IMR-90 (cell line): ENCODE data around the gene SSR4. TPM values are rescaled to one million over a fixed set of nuclear protein-coding genes. Genes with fewer than 3 reads are reported as not detected.
A peak's percentile ranks its signal among the peaks of the same experiment; 100 is the strongest.

ENCODE experiments used
- ATAC-seq: fragments of 200-7000 bp; cut with Tn5 transposase; 2 replicates; pipeline ENCODE4 v1.9.1; 2020; ENCODE audit warnings: low read depth, mild to moderate bottlenecking, moderate library complexity
- BruUV-seq: library from RNA; stranded (reverse); fragments of 400-500 nt; replicated peaks from 2 replicates; lab custom pipeline; 2021; lab: Mats Ljungman, UMichigan
- CTCF ChIA-PET: fragments of 300-600 bp; formaldehyde crosslinking; extraction: SDS; loops from one replicate; lab custom pipeline; 2021; ENCODE audit warnings: antibody characterized with exemption; lab: Yijun Ruan, JAX
- POLR2A ChIA-PET: fragments of 300-600 bp; sonication (Branson Sonifier 250); formaldehyde crosslinking; loops from one replicate; lab custom pipeline; 2022; ENCODE audit warnings: antibody characterized with exemption; ENCODE audit not compliant: unreplicated experiment; lab: Charles Lee
- DNase-seq: peaks from one replicate; pipeline ENCODE4 v3.0.0; 2013
- H2AFZ ChIP-seq: replicated peaks from 2 replicates; pipeline ENCODE3; 2013; ENCODE audit warnings: low read length, mild to moderate bottlenecking; ENCODE audit not compliant: poor library complexity
- H2AK5ac ChIP-seq: 2 replicates; pipeline ENCODE4 v1.6.1; 2013; ENCODE audit warnings: low read depth, low read length, inconsistent platforms
- H2AK9ac ChIP-seq: replicated peaks from 2 replicates; pipeline ENCODE3; 2013; ENCODE audit warnings: mild to moderate bottlenecking, low read depth, low read length, moderate library complexity; ENCODE audit not compliant: poor library complexity
- H2BK120ac ChIP-seq: 2 replicates; pipeline ENCODE4 v1.6.1; 2013; ENCODE audit warnings: low read depth, low read length, inconsistent platforms
- H2BK15ac ChIP-seq: 3 replicates; pipeline ENCODE4 v1.6.1; 2013; ENCODE audit warnings: low read depth, low read length, inconsistent platforms
- H2BK20ac ChIP-seq: 2 replicates; pipeline ENCODE4 v1.6.1; 2013; ENCODE audit warnings: low read depth, mild to moderate bottlenecking, inconsistent platforms, low read length, moderate library complexity
- H2BK5ac ChIP-seq: 2 replicates; pipeline ENCODE4 v1.6.1; 2013; ENCODE audit warnings: mild to moderate bottlenecking, low read depth, low read length, inconsistent platforms; ENCODE audit not compliant: poor library complexity, severe bottlenecking
- H3K14ac ChIP-seq: replicated peaks from 2 replicates; pipeline ENCODE4 v1.6.1; 2013; ENCODE audit warnings: low read depth, low read length, inconsistent platforms
- H3K18ac ChIP-seq: 2 replicates; pipeline ENCODE4 v1.6.1; 2013; ENCODE audit warnings: low read depth, low read length, control low read depth
- H3K23ac ChIP-seq: 2 replicates; pipeline ENCODE4 v1.6.1; 2013; ENCODE audit warnings: low read depth, low read length, inconsistent platforms
- H3K27ac ChIP-seq: 2 replicates; pipeline ENCODE4 v1.5.1; 2013; ENCODE audit warnings: mild to moderate bottlenecking, control low read depth, low read length; ENCODE audit not compliant: insufficient read depth
- H3K27me3 ChIP-seq: 2 replicates; pipeline ENCODE4 v1.6.1; 2013; ENCODE audit warnings: low read length; ENCODE audit not compliant: control insufficient read depth, insufficient read depth
- H3K36me3 ChIP-seq: 2 replicates; pipeline ENCODE4 v1.6.1; 2013; ENCODE audit warnings: low read length, mixed read lengths; ENCODE audit not compliant: control insufficient read depth, insufficient read depth
- H3K4ac ChIP-seq: 2 replicates; pipeline ENCODE4 v1.6.1; 2013; ENCODE audit warnings: low read depth, low read length, inconsistent platforms
- H3K4me1 ChIP-seq: 2 replicates; pipeline ENCODE4 v1.6.1; 2013; ENCODE audit warnings: low read length, mixed read lengths; ENCODE audit not compliant: control insufficient read depth, insufficient read depth
- H3K4me2 ChIP-seq: 2 replicates; pipeline ENCODE4 v1.6.1; 2013; ENCODE audit warnings: low read depth, mild to moderate bottlenecking, control low read depth, low read length, moderate library complexity
- H3K4me3 ChIP-seq: 2 replicates; pipeline ENCODE4 v1.5.1; 2013; ENCODE audit warnings: low read depth, mild to moderate bottlenecking, control low read depth, low read length, moderate library complexity; ENCODE audit not compliant: insufficient read depth
- H3K56ac ChIP-seq: 2 replicates; pipeline ENCODE4 v1.6.1; 2013; ENCODE audit warnings: low read length, inconsistent platforms; ENCODE audit not compliant: insufficient read depth; ENCODE audit errors: extremely low read depth
- H3K79me1 ChIP-seq, 2 experiments: 2 replicates each; pipeline ENCODE4 v1.6.1; 2013; ENCODE audit warnings: low read length in 2 of 2, inconsistent platforms in 1 of 2, low read depth in 1 of 2
- H3K9ac ChIP-seq: 2 replicates; pipeline ENCODE4 v1.6.1; 2013; ENCODE audit warnings: low read depth, low read length, control low read depth
- H3K9me1 ChIP-seq: 2 replicates; pipeline ENCODE4 v1.6.1; 2013; ENCODE audit warnings: low read length, inconsistent platforms; ENCODE audit not compliant: insufficient read depth
- H3K9me3 ChIP-seq: 2 replicates; pipeline ENCODE4 v1.6.1; 2013; ENCODE audit warnings: low read length; ENCODE audit not compliant: control insufficient read depth, insufficient read depth
- H4K20me1 ChIP-seq: 2 replicates; pipeline ENCODE4 v1.6.1; 2013; ENCODE audit warnings: low read length, inconsistent platforms; ENCODE audit not compliant: insufficient read depth
- H4K5ac ChIP-seq: 2 replicates; pipeline ENCODE4 v1.6.1; 2013; ENCODE audit warnings: mild to moderate bottlenecking, low read depth, low read length, control low read depth
- H4K8ac ChIP-seq, 2 experiments: 2 replicates each; pipeline ENCODE4 v1.6.1; 2013; ENCODE audit warnings: low read depth in 2 of 2, low read length in 2 of 2, control low read depth in 1 of 2, inconsistent platforms in 1 of 2
- H4K91ac ChIP-seq: 2 replicates; pipeline ENCODE4 v1.6.1; 2013; ENCODE audit warnings: low read depth, low read length, inconsistent platforms; ENCODE audit not compliant: insufficient read depth
- BHLHE40 ChIP-seq: fragments of 150-350 bp; IDR thresholded peaks from 2 replicates; pipeline ENCODE4 v1.6.1; 2016; ENCODE audit warnings: mild to moderate bottlenecking, low read depth, low read length
- CHD1 ChIP-seq: IDR thresholded peaks from 2 replicates; pipeline ENCODE4 v1.6.1; 2012; ENCODE audit warnings: low read depth, low read length, improper control_type of control experiment
- FOS ChIP-seq: fragments of 150-350 bp; IDR thresholded peaks from 2 replicates; pipeline ENCODE4 v1.6.1; 2016; ENCODE audit warnings: low read depth, low read length
- MAFK ChIP-seq: IDR thresholded peaks from 2 replicates; pipeline ENCODE4 v1.6.1; 2012; ENCODE audit warnings: low read depth, low read length, improper control_type of control experiment
- MAZ ChIP-seq: IDR thresholded peaks from 2 replicates; pipeline ENCODE4 v1.6.1; 2012; ENCODE audit warnings: low read depth, mild to moderate bottlenecking, low read length, improper control_type of control experiment, moderate library complexity, borderline replicate concordance
- MXI1 ChIP-seq: IDR thresholded peaks from 2 replicates; pipeline ENCODE4 v1.6.1; 2012; ENCODE audit warnings: low read depth, mild to moderate bottlenecking, low read length, moderate library complexity, borderline replicate concordance
- NFE2L2 ChIP-seq: fragments of 150-350 bp; IDR thresholded peaks from 2 replicates; pipeline ENCODE4 v1.6.1; 2016; ENCODE audit warnings: low read depth, mild to moderate bottlenecking, low read length
- POLR2A ChIP-seq: IDR thresholded peaks from 2 replicates; pipeline ENCODE4 v1.6.1; 2012; ENCODE audit warnings: mild to moderate bottlenecking, low read depth, low read length
- RAD21 ChIP-seq: IDR thresholded peaks from 2 replicates; pipeline ENCODE4 v1.6.1; 2012; ENCODE audit warnings: low read length, improper control_type of control experiment
- RCOR1 ChIP-seq: IDR thresholded peaks from 2 replicates; pipeline ENCODE4 v1.6.1; 2012; ENCODE audit warnings: mild to moderate bottlenecking, low read length, improper control_type of control experiment; ENCODE audit not compliant: insufficient replicate concordance
- SMC3 ChIP-seq: fragments of 150-350 bp; IDR thresholded peaks from 2 replicates; pipeline ENCODE4 v1.6.1; 2016; ENCODE audit warnings: low read depth, mild to moderate bottlenecking, antibody characterized with exemption, low read length, moderate library complexity
- WGBS, 2 experiments: methylation state at CpG; one replicate each; pipeline versions ENCODE4 v1.1.5 to v1.1.7; 2013; ENCODE audit warnings: missing lambda C conversion rate in 2 of 2; ENCODE audit not compliant: insufficient read length in 1 of 2; ENCODE audit errors: extremely low coverage in 2 of 2; 5-methylcytosine and 5-hydroxymethylcytosine counted together
- dilution Hi-C: fragments of 300-500 bp; cut with HindIII; formaldehyde crosslinking; loops from one replicate; pipeline ENCODE4 v1.14.3; 2018; ENCODE audit warnings: low sequenced_read_pairs; ENCODE audit not compliant: unreplicated experiment
- in situ Hi-C: fragments of 300-500 bp; cut with MboI; formaldehyde crosslinking; loops from 3 replicates; pipeline ENCODE4 v1.14.3; 2019; ENCODE audit warnings: low sequenced_read_pairs, inconsistent platforms, mixed read lengths
- intact Hi-C: fragments of 100-400 bp; cut with micrococcal nuclease; formaldehyde crosslinking; loops from 2 replicates; pipeline ENCODE4 v1.10.0; 2022
- polyA plus RNA-seq, 3 experiments: library from polyadenylated mRNA; depleted of rRNA; stranded (reverse); fragments of >200 nt; gene quantifications; 2 replicates each; pipeline ENCODE4 v1.2.3, GENCODE V29; 2012; ENCODE audit warnings: low replicate concordance in 1 of 3
- total RNA-seq: library from RNA; depleted of rRNA; stranded (reverse); fragments of >200 nt; gene quantifications from 2 replicates; pipeline ENCODE4 v1.2.3, GENCODE V29; 2012
- TF ChIP-seq, protein P1 (sequence below): conservative IDR thresholded peaks from 2 replicates; pipeline ENCODE4 v1.5.1; 2012; ENCODE audit warnings: mild to moderate bottlenecking, low read depth, low read length, improper control_type of control experiment

Gene SSR4
- total and polyA plus RNA-seq, 2 of the 4 experiments (the other 2 are of a cell fraction): 141 to 480 TPM

DNA sequence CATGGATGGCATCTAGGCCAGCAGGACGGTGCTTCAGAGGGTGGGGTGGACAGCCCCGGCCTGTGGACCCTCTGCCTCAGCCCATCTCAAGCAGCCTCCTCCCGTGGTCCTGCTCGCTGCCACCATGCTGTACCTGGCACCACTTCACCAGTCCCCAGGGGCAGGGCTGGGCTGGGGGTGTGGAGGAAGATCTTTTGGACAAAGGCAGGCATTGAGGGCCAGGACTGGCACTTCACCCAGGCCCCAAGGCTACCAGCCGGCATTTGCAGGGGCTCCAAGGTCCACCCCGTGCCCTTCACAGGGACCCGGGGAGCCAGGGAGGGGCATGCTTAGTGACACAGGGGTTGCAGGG is 29.7 kb upstream of the SSR4 start:
- Histone ChIP-seq H2BK20ac (no peak overlapping the region), H3K18ac (no peak overlapping the region), H2BK15ac (no peak overlapping the region), H3K4me2 (peak overlapping the region; percentile 66; the same call in 1 of the 2 replicates), H4K20me1 (no peaks in the 10 kb centered on the region; the same call in 1 of the 2 replicates), H2AK5ac (peak overlapping the region; percentile 88), H3K9ac (peak overlapping the region; percentile 72), H3K14ac (no peak overlapping the region; the same call in 1 of the 2 replicates), H3K4ac (peak overlapping the region; percentile 69; the same call in 1 of the 2 replicates), H2AK9ac (peak overlapping the region; percentile 94), H4K8ac (0 out of 4 replicates have a peak overlapping the region, but pooled peaks of 1 of the 2 experiments have one; percentile 45), H3K23ac (no peak overlapping the region), H2AFZ (peak overlapping the region; percentile 63), H3K56ac (no peak overlapping the region), H2BK5ac (peak overlapping the region; percentile 46), H4K91ac (peak overlapping the region; percentile 91; the same call in 1 of the 2 replicates), H3K4me1 (peaks cover 17% of the 10 kb centered on the region), H3K9me1 (no peaks in the 10 kb centered on the region), H3K36me3 (no peaks in the 10 kb centered on the region; the same call in 1 of the 2 replicates), H4K5ac (no peak overlapping the region), H2BK120ac (no peak overlapping the region), H3K4me3 (no peak overlapping the region), H3K27me3 (no peaks in the 10 kb centered on the region), H3K27ac (peak overlapping the region; percentile 94), H3K79me1 (peaks cover 0 to 17% of the 10 kb centered on the region in 2 experiments; a peak in 2 of 4 replicates), H3K9me3 (no peaks in the 10 kb centered on the region; the same call in 1 of the 2 replicates)
- dilution Hi-C loops (no loop called here), intact Hi-C loops (loop anchor here (1.0 kb wide), 2 partner anchors 183 to 189 kb away; no protein-coding TSS in a partner anchor), in situ Hi-C loops (loop anchor here (10.0 kb wide), 1 partner anchor 200 kb away; no protein-coding TSS in a partner anchor)
- no TSS peak for BruUV-seq
- POLR2A ChIA-PET: no interaction called here
- WGBS, 2 experiments: no CpG with 5 or more reads among the region's 7 CpGs
- ATAC-seq (no peak), DNase-seq (no peak)
- TF ChIP-seq RAD21 (no peak), MAFK (no peak), FOS (no peak), CHD1 (no peak), MXI1 (no peak), SMC3 (no peak), MAZ (no peak), BHLHE40 (no peak), RCOR1 (no peak), NFE2L2 (no peak), POLR2A (no peak)
- TF ChIP-seq, protein P1, sequence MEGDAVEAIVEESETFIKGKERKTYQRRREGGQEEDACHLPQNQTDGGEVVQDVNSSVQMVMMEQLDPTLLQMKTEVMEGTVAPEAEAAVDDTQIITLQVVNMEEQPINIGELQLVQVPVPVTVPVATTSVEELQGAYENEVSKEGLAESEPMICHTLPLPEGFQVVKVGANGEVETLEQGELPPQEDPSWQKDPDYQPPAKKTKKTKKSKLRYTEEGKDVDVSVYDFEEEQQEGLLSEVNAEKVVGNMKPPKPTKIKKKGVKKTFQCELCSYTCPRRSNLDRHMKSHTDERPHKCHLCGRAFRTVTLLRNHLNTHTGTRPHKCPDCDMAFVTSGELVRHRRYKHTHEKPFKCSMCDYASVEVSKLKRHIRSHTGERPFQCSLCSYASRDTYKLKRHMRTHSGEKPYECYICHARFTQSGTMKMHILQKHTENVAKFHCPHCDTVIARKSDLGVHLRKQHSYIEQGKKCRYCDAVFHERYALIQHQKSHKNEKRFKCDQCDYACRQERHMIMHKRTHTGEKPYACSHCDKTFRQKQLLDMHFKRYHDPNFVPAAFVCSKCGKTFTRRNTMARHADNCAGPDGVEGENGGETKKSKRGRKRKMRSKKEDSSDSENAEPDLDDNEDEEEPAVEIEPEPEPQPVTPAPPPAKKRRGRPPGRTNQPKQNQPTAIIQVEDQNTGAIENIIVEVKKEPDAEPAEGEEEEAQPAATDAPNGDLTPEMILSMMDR: no peak
- CTCF ChIA-PET: no interaction called here
